GM21576 (cell line): Measurements from ENCODE around the gene TBC1D2B.
"Not testable (repeated sequence)": the region's sequence is repeated elsewhere in the genome, so short reads cannot be mapped to it uniquely, and the experiment has no call there.

Source experiments
- ATAC-seq: cut with Tn5 transposase; IDR thresholded peaks from one replicate; pipeline ENCODE4 v1.9.1; 2021; ENCODE audit warnings: mild to moderate bottlenecking, moderate library complexity; ENCODE audit not compliant: unreplicated experiment

The TBC1D2B gene

GRCh38 chr15:77979157-77979556 is 98.4 kb downstream of the TBC1D2B start:
- ATAC-seq = not testable (repeated sequence)

- ATAC-seq = not testable (repeated sequence)
Observed at GRCh38 chr15:77978759-77979145, 98.8 kb downstream of the TBC1D2B start.

GRCh38 chr15:77977903-77978758 is 99.4 kb downstream of the TBC1D2B start:
- not testable (repeated sequence) for ATAC-seq

GRCh38 chr15:77976760-77977525 is 100.6 kb downstream of the TBC1D2B start:
- ATAC-seq = not testable (repeated sequence)

- ATAC-seq = not testable (repeated sequence)
Observed at GRCh38 chr15:77976095-77976450, 101.4 kb downstream of the TBC1D2B start.

GRCh38 chr15:77975332-77976094 is 102.0 kb downstream of the TBC1D2B start:
- no peak for ATAC-seq

- ATAC-seq = no peak
Observed at GRCh38 chr15:77974416-77975331, 102.8 kb downstream of the TBC1D2B start.

GRCh38 chr15:77974098-77974414 is 103.5 kb downstream of the TBC1D2B start:
- no peak for ATAC-seq

- ATAC-seq = not testable (repeated sequence)
Observed at GRCh38 chr15:77973273-77974097, 104.0 kb downstream of the TBC1D2B start.

- not testable (repeated sequence) for ATAC-seq
Observed at GRCh38 chr15:77972706-77973105, 104.8 kb downstream of the TBC1D2B start.

- ATAC-seq = not testable (repeated sequence)
Observed at GRCh38 chr15:77971875-77972274, 105.6 kb downstream of the TBC1D2B start.

GRCh38 chr15:77970813-77971360 is 106.6 kb downstream of the TBC1D2B start:
- ATAC-seq = not testable (repeated sequence)

- ATAC-seq = no peak
Observed at GRCh38 chr15:77969055-77969454, 108.5 kb downstream of the TBC1D2B start.

GRCh38 chr15:77967798-77968197 is 109.7 kb downstream of the TBC1D2B start:
- no peak for ATAC-seq

- ATAC-seq = not testable (repeated sequence)
Observed at GRCh38 chr15:77967235-77967615, 110.3 kb downstream of the TBC1D2B start.

- no peak for ATAC-seq
Observed at GRCh38 chr15:77966540-77967234, 110.8 kb downstream of the TBC1D2B start.

- ATAC-seq = no peak
Observed at GRCh38 chr15:77964193-77964592, 113.3 kb downstream of the TBC1D2B start.

- ATAC-seq = peak; percentile 70
Observed at GRCh38 chr15:77959432-77959879, 118.1 kb downstream of the TBC1D2B start.
